ENCODE results near the gene KDM2B. TPM values are rescaled to one million over a fixed set of nuclear protein-coding genes. Genes with fewer than 3 reads are reported as not detected.

The KDM2B gene
- polyA plus RNA-seq, 1 donor from 2014 or later: 85.5 TPM

DNA sequence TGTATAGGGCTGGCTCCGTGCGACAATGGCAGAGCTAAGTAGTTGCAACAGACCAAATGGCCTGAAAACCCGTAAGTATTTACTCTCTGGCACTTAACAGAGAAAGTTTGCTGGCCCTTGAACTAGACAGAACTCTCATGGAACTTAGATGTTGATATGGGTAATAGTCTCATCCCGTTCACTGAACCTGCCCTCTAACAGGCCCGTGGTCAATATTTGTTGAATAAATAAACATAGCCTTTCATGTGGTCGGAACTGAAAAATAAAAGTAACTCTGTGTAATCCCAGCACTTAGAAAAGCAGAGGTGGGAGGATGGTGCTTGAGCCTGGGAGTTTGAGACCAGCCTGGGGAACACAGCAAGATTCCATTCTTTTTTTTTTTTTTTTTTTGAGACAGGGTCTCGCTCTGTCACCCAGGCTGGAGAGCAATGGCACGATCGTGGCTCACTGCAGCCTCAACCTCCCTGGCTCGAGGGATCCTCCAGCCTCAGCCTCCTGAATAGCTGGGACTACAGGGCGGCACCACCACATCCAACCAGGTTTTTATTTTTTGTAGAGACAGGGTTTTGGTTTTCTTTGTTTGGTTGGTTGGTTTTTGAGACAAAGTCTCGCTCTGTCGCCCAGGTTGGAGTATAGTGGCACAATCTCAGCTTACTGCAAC, 29.7 kb downstream of the KDM2B start:
- Histone ChIP-seq H3K27ac (ENCODE audit: low read length) (no peak overlapping the region), H3K79me2 (replicated peaks; ENCODE audit: insufficient read depth, low read length) (no peaks in the 10 kb centered on the region), H3K4me3 (ENCODE audit: low read length) (no peak overlapping the region)

DNA sequence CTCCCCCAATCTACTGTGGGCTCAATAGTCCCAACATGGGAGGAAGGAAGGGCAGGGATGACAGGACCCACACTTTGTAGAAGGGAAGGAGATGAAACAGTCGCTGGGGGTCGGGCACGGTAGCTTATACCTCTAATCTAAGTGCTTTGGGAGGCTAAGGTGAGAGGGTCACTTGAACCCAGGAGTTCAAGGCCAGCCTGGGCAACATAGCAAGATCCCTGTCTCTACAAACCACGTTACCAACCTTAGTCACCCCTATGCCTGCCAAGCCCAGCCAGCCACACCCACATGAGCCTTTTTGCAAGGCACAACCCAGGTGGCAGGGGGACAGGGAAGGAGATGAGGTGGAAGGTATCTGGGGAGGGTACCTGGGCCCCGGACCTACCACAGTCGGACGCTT, 31.7 kb downstream of the KDM2B start:
- Histone ChIP-seq H3K4me2 (ENCODE audit: low read length) (no peak overlapping the region), H4K20me1 (ENCODE audit: insufficient read depth) (no peaks in the 10 kb centered on the region), H3K79me2 (replicated peaks; ENCODE audit: insufficient read depth, low read length) (no peaks in the 10 kb centered on the region), H3K36me3 (ENCODE audit: insufficient read depth, low read length) (no peaks in the 10 kb centered on the region), H3K4me3 (ENCODE audit: low read length) (no peak overlapping the region), H3K9me2 (ENCODE audit: insufficient read depth, low read length) (no peaks in the 10 kb centered on the region), H3K9me3 (ENCODE audit: low read length) (no peaks in the 10 kb centered on the region), H3K27me3 (ENCODE audit: insufficient read depth, low read depth, low read length) (no peaks in the 10 kb centered on the region), H3K9ac (ENCODE audit: low read length) (no peak overlapping the region), H3F3A (ENCODE audit: insufficient read depth, low read length, poor library complexity, severe bottlenecking) (no peaks in the 10 kb centered on the region), H3K27ac (ENCODE audit: low read length) (no peak overlapping the region), H2AFZ (ENCODE audit: low read depth, low read length) (no peak overlapping the region)
- TF ChIP-seq EZH2 (IDR thresholded peaks at IDR 0.05; ENCODE audit: borderline replicate concordance, insufficient read depth, low read length, poor library complexity, severe bottlenecking): no peak
- TF ChIP-seq, protein P1, sequence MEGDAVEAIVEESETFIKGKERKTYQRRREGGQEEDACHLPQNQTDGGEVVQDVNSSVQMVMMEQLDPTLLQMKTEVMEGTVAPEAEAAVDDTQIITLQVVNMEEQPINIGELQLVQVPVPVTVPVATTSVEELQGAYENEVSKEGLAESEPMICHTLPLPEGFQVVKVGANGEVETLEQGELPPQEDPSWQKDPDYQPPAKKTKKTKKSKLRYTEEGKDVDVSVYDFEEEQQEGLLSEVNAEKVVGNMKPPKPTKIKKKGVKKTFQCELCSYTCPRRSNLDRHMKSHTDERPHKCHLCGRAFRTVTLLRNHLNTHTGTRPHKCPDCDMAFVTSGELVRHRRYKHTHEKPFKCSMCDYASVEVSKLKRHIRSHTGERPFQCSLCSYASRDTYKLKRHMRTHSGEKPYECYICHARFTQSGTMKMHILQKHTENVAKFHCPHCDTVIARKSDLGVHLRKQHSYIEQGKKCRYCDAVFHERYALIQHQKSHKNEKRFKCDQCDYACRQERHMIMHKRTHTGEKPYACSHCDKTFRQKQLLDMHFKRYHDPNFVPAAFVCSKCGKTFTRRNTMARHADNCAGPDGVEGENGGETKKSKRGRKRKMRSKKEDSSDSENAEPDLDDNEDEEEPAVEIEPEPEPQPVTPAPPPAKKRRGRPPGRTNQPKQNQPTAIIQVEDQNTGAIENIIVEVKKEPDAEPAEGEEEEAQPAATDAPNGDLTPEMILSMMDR (IDR thresholded peaks at IDR 0.05; ENCODE audit: poor library complexity, severe bottlenecking): no peak

More for the DNA sequence above, 29.7 kb downstream of the KDM2B start:
- H3K9me3 ChIP-seq (ENCODE audit: low read length): no peaks in the 10 kb centered on the region
- no peaks in the 10 kb centered on the region for H3F3A ChIP-seq (ENCODE audit: insufficient read depth, low read length, poor library complexity, severe bottlenecking)
- no peak overlapping the region for H3K4me2 ChIP-seq (ENCODE audit: low read length)
- no peak overlapping the region for H2AFZ ChIP-seq (ENCODE audit: low read depth, low read length)
- no peak overlapping the region for H3K9ac ChIP-seq (ENCODE audit: low read length)
- TF ChIP-seq RAD21 (conservative IDR thresholded peaks at IDR 0.05): no peak
- H3K27me3 ChIP-seq (ENCODE audit: insufficient read depth, low read depth, low read length): no peaks in the 10 kb centered on the region
- no peaks in the 10 kb centered on the region for H3K36me3 ChIP-seq (ENCODE audit: insufficient read depth, low read length)
- H3K9me2 ChIP-seq (ENCODE audit: insufficient read depth, low read length): no peaks in the 10 kb centered on the region
- H4K20me1 ChIP-seq (ENCODE audit: insufficient read depth): no peaks in the 10 kb centered on the region

DNA sequence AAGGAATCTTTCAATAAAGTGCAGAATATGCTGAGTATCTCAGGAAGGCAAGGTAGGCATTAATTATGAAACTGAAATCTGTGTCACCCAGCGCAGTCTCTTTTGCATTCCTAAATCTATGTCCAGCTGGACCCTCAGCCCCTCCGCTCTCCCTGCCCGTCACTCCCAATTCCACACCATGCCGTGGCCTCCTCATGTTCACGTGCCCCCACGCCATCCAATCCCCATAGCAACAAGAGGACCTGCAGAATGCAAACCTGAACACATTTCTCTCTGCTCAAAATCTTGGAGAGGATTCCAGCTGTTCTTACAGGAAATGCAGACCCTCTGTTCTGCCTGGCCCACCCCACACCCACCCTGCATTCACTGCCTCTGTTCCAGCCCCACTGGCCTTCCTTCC, 35.3 kb downstream of the KDM2B start:
- H3K4me2 ChIP-seq (ENCODE audit: low read length): no peak overlapping the region

More for the DNA sequence above, 35.3 kb downstream of the KDM2B start:
- H3K79me2 ChIP-seq (replicated peaks; ENCODE audit: insufficient read depth, low read length): no peaks in the 10 kb centered on the region
- H3K27me3 ChIP-seq (ENCODE audit: insufficient read depth, low read depth, low read length): no peaks in the 10 kb centered on the region
- no peak overlapping the region for H3K9ac ChIP-seq (ENCODE audit: low read length)
- H2AFZ ChIP-seq (ENCODE audit: low read depth, low read length): no peak overlapping the region
- H4K20me1 ChIP-seq (ENCODE audit: insufficient read depth): no peaks in the 10 kb centered on the region
- no peak overlapping the region for H3K27ac ChIP-seq (ENCODE audit: low read length)
- TF ChIP-seq TAF1 (IDR thresholded peaks at IDR 0.05; ENCODE audit: low read depth) (no peak), MXI1 (conservative IDR thresholded peaks at IDR 0.05; ENCODE audit: poor library complexity, severe bottlenecking) (no peak), SMC3 (conservative IDR thresholded peaks at IDR 0.05; ENCODE audit: poor library complexity) (no peak), POLR2AphosphoS5 (IDR thresholded peaks at IDR 0.05) (no peak), EP300 (conservative IDR thresholded peaks at IDR 0.05; ENCODE audit: poor library complexity, severe bottlenecking) (no peak), RAD21 (conservative IDR thresholded peaks at IDR 0.05) (no peak), EZH2 (IDR thresholded peaks at IDR 0.05; ENCODE audit: borderline replicate concordance, insufficient read depth, low read length, poor library complexity, severe bottlenecking) (no peak)
- TF ChIP-seq, protein P2, sequence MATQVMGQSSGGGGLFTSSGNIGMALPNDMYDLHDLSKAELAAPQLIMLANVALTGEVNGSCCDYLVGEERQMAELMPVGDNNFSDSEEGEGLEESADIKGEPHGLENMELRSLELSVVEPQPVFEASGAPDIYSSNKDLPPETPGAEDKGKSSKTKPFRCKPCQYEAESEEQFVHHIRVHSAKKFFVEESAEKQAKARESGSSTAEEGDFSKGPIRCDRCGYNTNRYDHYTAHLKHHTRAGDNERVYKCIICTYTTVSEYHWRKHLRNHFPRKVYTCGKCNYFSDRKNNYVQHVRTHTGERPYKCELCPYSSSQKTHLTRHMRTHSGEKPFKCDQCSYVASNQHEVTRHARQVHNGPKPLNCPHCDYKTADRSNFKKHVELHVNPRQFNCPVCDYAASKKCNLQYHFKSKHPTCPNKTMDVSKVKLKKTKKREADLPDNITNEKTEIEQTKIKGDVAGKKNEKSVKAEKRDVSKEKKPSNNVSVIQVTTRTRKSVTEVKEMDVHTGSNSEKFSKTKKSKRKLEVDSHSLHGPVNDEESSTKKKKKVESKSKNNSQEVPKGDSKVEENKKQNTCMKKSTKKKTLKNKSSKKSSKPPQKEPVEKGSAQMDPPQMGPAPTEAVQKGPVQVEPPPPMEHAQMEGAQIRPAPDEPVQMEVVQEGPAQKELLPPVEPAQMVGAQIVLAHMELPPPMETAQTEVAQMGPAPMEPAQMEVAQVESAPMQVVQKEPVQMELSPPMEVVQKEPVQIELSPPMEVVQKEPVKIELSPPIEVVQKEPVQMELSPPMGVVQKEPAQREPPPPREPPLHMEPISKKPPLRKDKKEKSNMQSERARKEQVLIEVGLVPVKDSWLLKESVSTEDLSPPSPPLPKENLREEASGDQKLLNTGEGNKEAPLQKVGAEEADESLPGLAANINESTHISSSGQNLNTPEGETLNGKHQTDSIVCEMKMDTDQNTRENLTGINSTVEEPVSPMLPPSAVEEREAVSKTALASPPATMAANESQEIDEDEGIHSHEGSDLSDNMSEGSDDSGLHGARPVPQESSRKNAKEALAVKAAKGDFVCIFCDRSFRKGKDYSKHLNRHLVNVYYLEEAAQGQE (IDR thresholded peaks at IDR 0.05; ENCODE audit: borderline replicate concordance): no peak
- TF ChIP-seq, protein P1 (IDR thresholded peaks at IDR 0.05; ENCODE audit: poor library complexity, severe bottlenecking): no peak
- no peaks in the 10 kb centered on the region for H3K36me3 ChIP-seq (ENCODE audit: insufficient read depth, low read length)
- no peaks in the 10 kb centered on the region for H3K9me2 ChIP-seq (ENCODE audit: insufficient read depth, low read length)
- no peak overlapping the region for H3K4me3 ChIP-seq (ENCODE audit: low read length)
- H3K9me3 ChIP-seq (ENCODE audit: low read length): no peaks in the 10 kb centered on the region
- no peaks in the 10 kb centered on the region for H3F3A ChIP-seq (ENCODE audit: insufficient read depth, low read length, poor library complexity, severe bottlenecking)
